Keratinocyte (primary cell): ENCODE measurements around the gene ISYNA1.
A peak's percentile ranks its signal among the peaks of the same experiment; 100 is the strongest.

Source experiments
- EZH2 ChIP-seq: IDR thresholded peaks from one replicate; pipeline ENCODE4 v1.6.1; 2012; ENCODE audit warnings: inconsistent platforms, mild to moderate bottlenecking, low read length, moderate library complexity
- TF ChIP-seq, protein P1 (sequence below), 3 experiments: IDR thresholded peaks in 1 of 3; conservative IDR thresholded peaks in 1 of 3; optimal IDR thresholded peaks in 1 of 3; 2 replicates in 2 of 3; 3 replicates in 1 of 3; pipeline versions ENCODE3 to v1.5.1; 2011; ENCODE audit warnings: low read length in 3 of 3, mild to moderate bottlenecking in 3 of 3, moderate library complexity in 2 of 3, control low read depth in 1 of 3, inconsistent platforms in 1 of 3; ENCODE audit not compliant: insufficient read depth in 2 of 3; ENCODE audit errors: extremely low read depth in 1 of 3

DNA sequence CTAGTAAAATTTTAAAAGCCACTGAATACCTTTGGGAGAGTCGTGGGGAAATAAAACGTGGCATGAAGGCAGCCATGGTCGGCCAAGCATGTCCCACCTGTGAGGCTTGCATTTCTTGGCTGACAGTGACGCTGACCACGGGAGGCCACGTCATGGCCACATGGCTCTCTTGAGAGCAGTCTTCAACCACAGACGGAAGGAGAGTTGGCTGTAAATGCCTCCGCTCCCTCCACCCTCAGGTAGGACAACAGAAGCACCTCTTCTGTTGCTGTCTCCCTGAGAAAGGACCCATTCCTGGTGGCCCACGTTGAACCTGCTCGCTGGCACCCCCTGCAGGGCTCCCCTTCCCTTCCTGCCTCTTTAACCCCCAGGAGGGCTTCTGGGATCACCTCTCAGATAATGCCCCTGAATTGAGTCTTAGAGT, 29.9 kb downstream of the ISYNA1 start:
- TF ChIP-seq, protein P1, sequence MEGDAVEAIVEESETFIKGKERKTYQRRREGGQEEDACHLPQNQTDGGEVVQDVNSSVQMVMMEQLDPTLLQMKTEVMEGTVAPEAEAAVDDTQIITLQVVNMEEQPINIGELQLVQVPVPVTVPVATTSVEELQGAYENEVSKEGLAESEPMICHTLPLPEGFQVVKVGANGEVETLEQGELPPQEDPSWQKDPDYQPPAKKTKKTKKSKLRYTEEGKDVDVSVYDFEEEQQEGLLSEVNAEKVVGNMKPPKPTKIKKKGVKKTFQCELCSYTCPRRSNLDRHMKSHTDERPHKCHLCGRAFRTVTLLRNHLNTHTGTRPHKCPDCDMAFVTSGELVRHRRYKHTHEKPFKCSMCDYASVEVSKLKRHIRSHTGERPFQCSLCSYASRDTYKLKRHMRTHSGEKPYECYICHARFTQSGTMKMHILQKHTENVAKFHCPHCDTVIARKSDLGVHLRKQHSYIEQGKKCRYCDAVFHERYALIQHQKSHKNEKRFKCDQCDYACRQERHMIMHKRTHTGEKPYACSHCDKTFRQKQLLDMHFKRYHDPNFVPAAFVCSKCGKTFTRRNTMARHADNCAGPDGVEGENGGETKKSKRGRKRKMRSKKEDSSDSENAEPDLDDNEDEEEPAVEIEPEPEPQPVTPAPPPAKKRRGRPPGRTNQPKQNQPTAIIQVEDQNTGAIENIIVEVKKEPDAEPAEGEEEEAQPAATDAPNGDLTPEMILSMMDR (optimal IDR thresholded peaks at IDR 0.05 in 1 of 3, IDR thresholded peaks at IDR 0.05 in 1 of 3, conservative IDR thresholded peaks at IDR 0.05 in 1 of 3; ENCODE audit: extremely low read depth in 1 of 3, insufficient read depth in 2 of 3, low read length in 3 of 3) = peak; percentile 28 to 56 (median 49)
- TF ChIP-seq EZH2 = no peak
